ENCODE measurements around the gene ARRDC2. TPM values are rescaled to one million over a fixed set of nuclear protein-coding genes. Genes with fewer than 3 reads are reported as not detected.
"Not testable (repeated sequence)": the region's sequence is repeated elsewhere in the genome, so short reads cannot be mapped to it uniquely, and the experiment has no call there.

ARRDC2 gene
- polyA plus RNA-seq, 12 donors, result 2.7 to 9.7 (median 4.7) TPM; not detected in 1

- no peak for DNase-seq
Observed at GRCh38 chr19:17988161-17988560, 19.8 kb upstream of the ARRDC2 start.

DNA sequence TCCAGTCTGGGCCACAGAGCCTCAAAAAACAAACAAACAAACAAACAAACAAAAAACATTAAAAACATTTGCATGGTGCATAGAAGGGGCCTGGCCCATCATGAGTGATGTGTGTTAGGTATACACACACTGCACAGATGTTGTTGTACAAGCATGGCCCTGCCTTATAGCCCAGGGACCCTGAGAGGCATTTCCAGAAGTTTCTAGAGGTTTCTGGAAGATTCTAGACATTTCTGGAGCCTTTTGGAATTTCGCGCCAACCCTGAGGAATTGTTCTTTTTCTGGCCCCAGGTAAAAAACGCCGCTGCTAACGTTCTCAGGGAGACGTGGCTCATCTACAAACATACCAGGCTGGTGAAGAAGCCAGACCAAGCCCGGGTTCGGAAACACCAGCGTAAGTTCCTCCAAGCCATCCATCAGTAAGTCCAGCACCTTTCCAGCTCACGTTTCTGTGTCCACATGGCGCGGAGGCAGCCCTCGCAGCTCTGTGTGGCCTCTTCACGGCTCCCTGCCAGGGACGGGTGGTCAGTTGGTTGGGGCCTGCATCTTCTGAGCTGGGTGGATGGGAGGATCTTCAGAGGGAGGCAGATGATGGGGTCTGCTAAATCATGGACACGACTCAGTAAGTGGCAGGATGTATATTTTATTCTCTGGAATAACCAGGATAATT is 18.4 kb upstream of the ARRDC2 start:
- no peak for DNase-seq

GRCh38 chr19:17993076-17993813 is 14.7 kb upstream of the ARRDC2 start:
- DNase-seq, result no peak

DNA sequence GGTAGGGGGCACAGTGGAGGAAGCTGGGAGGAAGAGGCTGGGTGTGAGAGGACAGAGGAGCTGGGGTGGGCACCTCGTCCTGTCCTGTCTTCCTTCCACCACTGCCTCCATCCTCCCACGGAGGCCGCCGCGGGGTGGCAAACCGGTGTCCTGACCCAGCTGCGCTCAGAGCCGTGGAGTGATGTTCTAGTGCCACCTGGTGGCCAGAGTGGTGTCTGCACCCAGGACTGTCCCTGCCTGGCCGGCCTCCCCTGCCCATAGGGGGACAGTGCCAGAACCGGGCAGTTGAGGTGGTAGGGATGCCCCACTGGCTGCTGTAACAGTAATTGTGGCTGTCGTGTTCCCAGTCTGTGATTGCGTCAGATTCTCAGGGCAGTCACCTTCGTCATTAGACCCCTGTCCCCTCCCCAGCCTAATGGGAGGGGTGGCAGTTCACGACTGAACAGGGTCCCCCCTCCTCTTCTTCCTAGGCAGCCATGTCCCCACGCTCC is 11.1 kb upstream of the ARRDC2 start:
- peak; percentile 87 for DNase-seq

DNA sequence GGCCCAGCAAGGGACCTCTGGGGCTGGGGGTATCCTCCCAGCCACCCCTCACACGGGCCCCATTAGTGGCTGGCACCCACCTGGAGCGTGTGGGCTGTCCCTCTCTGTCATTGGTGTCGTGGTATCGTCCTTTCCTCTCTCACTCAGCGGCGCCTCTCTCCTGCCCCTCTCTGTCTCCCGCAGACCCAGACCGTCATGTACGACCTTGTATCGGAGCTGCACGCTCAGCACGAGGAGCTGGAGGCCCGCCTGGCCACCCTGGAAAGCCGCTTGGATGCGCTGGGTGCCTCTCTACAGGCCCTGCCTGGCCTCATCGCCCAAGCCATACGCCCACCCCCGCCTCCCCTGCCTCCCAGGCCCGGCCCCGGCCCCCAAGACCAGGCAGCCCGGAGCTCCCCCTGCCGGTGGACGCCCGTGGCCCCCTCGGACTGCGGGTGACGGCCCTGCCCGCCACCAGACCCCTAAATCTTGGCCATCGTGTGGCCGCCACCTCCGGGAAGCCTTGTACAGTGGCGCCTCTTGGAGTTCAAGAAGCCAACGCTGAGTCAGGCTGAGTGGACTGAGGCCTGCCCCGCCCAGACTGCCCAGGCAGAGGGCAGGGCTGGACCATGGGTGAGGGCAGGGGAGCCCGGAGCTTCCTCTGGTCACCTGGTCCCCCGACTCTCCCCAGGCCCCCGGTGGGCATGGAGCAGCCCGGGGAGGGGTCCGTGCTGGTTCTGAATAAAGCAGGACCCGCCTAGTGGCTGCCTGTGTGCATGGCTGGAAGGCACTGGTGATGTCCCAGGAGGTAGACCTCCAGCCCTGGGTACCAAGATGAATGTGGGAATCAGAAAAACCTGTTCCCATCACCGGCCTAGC is 9.8 kb upstream of the ARRDC2 start:
- DNase-seq, result no peak

GRCh38 chr19:17998827-17999150 is 9.2 kb upstream of the ARRDC2 start:
- no peak for DNase-seq

DNA sequence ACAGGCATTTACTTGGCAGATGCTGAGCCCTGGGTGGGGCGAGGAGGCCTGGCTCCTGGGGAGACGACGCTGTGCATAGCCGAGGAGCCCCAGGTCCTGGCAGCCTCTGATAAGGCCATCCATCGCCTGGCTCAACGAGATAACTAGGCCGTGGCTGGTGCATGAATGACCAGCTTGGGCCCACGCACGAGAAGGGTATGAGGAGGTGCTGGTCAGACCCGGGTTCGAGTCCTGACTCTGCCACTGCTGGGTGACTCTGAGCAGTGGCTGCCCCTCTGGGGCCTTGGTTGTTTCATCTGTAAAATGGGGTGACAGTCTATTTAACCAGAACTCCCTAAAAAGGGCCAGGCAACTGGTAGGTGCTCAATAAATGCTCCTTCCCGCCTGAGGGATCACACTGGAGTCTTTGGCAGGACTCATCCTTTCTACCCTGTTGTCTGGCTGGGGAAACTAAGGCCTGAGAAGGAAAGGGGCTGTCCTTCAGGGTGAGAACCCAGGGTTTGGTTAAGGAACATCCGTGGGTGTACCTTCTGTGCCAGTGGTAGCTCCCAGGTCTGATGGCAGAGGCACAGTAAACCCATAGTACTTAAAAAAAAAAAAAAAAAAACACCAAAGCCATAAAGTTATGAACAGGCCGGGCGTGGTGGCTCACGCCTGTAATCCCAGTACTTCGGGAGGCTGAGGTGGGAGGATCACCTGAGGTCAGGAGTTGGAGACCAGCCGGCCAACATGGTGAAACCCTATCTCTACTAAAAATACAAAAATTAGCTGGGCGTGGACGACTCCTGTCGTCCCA is 8.1 kb upstream of the ARRDC2 start:
- no peak for DNase-seq

- no peak for DNase-seq
Observed at GRCh38 chr19:18000480-18000914, 7.5 kb upstream of the ARRDC2 start.

DNA sequence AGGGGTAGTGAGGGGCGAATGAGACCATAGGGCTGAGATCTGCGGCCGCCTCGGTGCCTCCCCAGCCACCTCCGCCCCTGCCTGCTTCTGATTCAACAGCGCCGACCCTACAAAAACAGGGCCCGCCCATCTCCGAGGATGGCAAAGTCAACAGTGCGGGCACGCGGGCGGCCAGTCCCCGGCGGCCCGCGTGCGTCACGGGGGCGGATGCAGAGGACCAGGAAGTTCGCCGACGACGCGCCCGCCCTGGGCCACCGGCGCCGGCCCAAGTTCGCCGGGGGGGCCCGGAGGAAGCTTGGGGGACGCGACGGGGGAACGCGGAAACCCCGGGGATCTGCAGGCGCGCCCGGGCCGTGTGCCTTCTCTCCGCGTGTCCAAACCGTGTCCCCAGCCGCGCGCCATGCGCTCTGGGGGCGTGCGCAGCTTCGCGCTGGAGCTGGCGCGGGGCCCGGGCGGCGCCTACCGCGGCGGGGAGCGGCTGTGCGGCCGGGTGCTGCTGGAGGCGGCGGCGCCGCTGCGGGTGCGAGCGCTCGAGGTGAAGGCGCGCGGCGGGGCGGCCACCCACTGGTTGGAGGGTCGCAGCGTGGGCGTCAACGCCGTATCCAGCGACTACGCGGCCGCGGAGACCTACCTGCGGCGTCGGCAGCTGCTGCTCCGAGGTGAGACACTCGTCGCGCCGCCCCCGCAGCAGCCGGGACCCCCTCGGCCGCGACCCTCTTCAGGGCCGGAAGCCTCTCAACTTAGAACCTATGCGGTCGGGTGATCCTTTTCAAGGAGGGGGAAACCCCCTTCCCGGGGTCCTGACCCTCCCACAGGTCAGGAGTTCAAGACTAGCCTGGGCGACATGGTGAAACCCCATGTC is 6.8 kb upstream of the ARRDC2 start:
- DNase-seq, result peak; percentile 66

GRCh38 chr19:18001777-18002345 is 6.1 kb upstream of the ARRDC2 start:
- DNase-seq, result no peak

- no peak for DNase-seq
Observed at GRCh38 chr19:18002347-18002850, 5.6 kb upstream of the ARRDC2 start.

GRCh38 chr19:18005750-18006149 is 2.2 kb upstream of the ARRDC2 start:
- not testable (repeated sequence) for DNase-seq

DNA sequence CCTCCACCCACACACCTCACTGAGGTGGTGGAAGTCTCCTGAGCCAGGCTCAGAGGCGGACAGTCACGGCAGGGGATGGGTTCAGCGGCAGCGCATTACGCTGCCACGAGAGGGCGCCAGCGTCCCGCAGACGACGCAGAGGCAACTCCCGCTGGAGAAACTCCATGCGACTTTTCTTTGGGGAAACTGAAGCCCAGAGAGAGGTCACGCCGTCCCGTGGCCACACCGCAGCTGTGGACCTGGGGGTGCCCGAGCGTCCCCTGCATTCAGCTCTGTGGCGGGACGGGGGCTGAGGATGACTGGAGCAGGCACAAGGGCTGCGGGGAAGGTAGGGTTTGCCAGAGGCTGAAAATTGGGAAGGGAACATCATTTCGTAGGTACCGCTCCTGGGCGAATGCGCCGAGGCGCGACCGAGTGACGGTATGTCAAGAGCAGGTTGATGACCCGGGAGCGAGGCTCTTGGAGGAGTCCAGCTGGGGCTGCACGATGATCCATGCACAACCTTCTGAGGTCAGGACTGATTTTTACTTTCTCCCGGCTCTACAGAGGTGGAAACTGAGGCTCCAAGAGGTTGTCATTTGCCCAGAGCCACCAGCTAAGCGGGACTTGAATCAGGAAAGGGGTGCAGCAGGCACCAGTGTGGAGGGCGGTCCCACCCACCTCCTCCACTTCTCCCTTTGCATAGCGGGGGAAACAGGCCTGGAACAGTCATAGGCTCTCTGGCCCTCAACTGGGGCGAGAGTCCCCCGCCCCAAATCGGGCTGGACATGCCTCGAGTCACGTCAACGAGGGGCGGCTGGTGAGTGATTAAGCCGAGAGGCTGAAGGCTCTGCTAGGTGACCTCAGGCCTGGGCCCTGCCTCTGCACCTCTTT is 690 bp upstream of the ARRDC2 start:
- peak; percentile 89 for DNase-seq

- no peak for DNase-seq
Observed at GRCh38 chr19:18008814-18009213, 844 bp downstream of the ARRDC2 start.

- DNase-seq, result no peak
Observed at GRCh38 chr19:18009412-18010066, 1.6 kb downstream of the ARRDC2 start.

DNA sequence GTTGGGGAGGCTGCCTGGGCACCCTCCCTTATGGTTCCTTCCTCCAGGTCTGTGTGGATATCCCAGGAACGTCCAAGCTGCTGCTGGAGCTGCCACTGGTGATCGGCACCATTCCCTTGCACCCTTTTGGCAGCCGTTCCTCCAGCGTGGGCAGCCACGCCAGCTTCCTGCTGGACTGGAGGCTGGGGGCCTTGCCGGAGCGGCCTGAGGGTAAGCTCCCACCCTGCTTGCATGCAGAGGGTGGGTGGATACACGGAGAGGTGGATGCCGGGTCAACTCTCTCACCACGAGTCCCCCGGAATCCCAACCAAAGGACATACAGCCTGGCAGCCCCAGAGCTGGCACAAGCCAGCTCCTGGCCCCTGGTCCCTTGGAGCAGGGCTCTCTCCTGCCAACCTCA is 2.2 kb downstream of the ARRDC2 start:
- no peak for DNase-seq

DNA sequence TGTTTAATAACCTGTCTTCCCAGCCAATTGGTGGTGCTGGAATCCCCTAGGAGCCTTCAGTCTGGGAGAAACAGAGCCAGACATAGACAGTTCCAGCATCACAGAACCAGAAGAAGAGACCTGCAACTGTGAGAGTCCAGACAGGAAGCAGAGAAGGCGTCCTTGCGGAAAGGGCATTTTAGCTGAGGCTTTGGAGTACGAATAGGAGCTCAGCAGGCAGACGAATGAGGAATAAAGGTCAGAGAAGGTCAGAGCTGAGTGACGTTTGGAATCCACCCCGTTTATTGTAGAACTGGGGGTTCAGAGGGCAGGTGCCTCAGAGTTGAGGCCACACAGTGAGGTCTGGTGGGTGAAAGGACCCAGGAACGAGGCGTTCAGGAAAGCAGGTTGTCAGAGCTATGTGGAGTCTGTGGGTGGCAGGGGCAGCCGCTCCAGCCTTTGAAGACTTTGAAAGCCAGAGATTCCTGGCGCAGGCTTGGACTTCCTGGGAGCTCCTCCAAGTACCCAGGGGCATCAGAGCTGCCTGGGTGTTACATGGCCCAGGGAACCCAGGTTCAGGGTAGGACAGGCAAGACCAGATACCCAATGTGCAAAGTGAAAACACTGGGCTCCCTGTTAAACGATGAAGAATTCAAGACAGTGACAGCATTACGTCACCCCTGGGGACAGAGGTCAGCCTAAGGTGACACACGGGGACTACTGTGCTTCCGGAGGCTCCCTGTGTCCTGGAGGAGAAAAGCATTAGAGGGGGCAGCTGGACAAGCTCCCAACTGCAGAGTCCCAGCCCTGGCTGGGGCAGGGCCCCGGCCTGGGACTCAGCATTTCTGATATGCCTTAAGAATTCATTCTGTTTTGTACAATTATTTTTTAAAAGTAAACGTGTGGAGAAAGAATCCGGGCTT is 5.5 kb downstream of the ARRDC2 start:
- no peak for DNase-seq
